GM18858 (cell line): ENCODE measurements around the gene UBR7.

ENCODE experiments used
- ATAC-seq: cut with Tn5 transposase; IDR thresholded peaks from one replicate; pipeline ENCODE4 v1.9.1; 2021; ENCODE audit not compliant: unreplicated experiment

The UBR7 gene

GRCh38 chr14:93246534-93246933 is 39.5 kb downstream of the UBR7 start:
- ATAC-seq, result no peak

DNA sequence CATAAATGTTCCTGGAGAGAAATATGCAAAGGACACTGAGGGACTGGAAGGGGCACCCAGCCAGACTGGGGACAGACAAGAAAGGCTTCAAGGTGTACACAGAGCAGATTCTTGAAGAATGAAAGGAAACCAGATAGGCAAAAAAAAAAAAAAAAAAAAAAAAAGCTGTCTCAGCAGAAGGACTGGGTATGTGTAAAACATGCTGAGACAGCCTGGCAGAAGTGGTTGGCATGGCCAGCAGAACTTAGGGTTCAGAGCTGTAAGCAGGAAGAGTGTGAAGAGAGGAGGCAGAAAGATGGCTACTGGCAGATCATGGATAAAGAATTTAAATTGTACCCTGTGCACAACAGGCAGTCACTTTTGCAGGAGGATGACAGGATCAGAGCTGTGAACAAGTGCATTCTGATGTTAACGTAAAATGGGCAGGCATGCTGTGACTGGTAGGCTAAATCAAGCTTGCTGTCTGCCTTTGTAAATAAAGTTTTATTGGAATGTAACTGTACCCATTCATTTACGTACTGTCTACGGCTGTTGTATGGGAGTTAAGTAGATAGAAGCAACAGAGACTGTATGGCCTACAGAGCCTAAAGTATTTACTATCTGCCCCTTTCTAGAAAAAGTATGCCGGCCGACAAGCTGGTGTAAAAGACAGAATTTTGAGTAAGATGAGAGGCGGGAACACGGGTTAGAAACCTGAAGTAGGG is 42.2 kb downstream of the UBR7 start:
- no peak for ATAC-seq

- no peak for ATAC-seq
These were observed 55.4 kb downstream of the UBR7 start for GRCh38 chr14:93262446-93262845.

DNA sequence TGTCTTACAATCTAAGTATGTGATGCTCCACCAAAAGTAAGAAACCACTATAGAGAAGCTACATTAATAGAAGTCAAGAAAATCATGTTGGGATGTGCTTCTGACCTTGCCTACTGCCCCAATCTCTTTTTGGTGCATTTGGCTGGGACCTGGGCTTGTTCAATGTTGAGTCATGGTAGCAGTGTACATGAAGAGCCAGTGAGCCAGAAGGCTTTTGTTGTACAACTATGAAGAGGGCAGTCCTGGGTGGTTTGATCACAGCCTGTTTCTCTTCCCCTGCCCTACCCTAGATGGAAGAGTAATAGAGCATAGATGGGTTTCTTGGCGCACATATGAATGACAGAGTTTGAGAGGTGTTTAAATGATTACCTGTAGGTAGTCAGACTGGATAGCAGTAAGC is 56.4 kb downstream of the UBR7 start:
- ATAC-seq, result no peak

DNA sequence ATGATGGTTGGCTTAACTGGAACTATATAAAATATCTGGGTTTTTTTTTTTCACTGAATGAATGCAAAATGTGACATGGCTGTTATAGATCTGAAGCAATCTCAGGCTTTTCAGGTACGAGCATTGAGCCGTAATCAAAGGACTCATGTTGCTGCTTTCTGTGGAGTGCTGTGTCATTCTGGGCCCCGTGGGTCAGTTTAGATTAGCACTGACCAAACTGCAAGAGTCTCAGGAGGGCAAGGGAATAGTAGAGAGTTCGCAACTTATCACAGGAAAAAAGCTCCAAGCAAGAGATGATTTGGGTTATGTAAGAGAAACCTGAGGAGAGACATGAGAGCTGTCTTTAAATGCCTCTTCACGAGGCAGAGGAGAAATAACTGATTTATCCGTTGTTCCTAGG is 59.1 kb downstream of the UBR7 start:
- no peak for ATAC-seq

- ATAC-seq, result no peak
These were observed 60.2 kb downstream of the UBR7 start for GRCh38 chr14:93267149-93267711.

- ATAC-seq, result no peak
These were observed 61.4 kb downstream of the UBR7 start for GRCh38 chr14:93268406-93268805.

DNA sequence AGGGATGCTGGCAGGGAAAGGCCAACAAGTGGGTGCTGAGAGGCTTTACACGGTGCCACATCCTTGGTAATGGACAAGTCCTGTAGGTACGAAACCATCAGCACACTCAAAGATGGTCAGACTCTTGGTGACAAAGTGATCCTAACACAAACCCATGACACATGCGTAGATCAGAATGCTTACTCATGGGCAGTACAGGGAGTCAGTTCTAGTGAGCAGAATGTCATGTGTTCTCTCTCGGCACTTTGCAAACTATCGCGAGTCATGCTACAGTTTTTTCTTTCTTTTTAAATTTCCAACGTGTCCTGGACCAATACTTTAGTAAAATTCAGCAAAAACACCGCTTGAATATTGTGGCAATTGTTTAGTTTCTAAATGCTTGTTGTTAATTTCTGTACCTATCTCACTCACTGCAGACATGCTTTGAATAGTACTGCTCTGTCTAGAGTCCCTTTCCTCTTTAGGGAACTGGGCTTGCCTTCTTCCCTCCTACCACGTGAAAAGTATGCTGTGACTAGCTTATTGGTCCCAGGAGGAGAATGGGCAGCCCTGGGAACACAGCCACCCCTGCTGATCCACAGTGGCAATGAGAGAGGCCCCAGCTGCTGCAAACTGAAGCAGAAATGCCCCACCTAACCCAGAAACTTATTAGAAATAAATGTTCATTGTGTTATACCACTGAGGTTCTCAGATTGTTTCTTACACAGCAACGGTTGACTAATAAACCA is 62.4 kb downstream of the UBR7 start:
- ATAC-seq, result no peak

GRCh38 chr14:93271111-93271510 is 64.1 kb downstream of the UBR7 start:
- ATAC-seq, result no peak

DNA sequence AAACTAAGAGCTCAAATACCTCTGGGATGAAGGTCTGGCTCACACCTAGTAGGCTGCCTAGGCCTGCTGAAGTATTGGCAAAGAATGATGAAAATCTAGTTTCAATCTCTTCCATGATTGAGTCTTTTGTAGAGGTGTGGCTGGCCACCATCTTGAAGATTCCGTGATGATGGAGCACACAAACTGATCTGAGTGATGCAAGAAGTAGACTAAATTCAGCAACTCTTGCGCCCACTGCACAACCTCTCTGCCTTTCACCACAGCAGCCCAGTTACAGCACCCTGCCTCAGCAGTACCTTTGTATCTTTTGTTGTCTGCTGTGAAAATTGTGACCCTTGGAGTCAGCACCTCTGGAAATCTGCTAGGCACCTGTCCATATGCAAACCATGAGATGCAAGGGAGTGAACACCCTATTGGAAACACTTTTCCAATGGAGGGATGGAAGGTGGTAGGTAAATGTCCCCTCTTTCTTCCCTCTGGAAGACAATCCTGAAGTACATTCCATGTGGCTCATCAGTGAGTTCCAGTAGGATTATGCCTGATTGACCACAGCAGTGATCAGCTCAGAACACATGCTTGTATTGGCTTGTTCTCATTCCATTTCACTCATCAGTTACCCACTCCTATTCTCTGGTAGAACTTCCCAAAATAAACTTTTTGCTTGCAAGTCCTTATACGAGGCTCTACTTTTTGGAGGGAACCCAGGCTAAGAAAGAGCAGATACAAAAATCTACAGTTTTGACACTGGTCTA is 67.2 kb downstream of the UBR7 start:
- no peak for ATAC-seq

DNA sequence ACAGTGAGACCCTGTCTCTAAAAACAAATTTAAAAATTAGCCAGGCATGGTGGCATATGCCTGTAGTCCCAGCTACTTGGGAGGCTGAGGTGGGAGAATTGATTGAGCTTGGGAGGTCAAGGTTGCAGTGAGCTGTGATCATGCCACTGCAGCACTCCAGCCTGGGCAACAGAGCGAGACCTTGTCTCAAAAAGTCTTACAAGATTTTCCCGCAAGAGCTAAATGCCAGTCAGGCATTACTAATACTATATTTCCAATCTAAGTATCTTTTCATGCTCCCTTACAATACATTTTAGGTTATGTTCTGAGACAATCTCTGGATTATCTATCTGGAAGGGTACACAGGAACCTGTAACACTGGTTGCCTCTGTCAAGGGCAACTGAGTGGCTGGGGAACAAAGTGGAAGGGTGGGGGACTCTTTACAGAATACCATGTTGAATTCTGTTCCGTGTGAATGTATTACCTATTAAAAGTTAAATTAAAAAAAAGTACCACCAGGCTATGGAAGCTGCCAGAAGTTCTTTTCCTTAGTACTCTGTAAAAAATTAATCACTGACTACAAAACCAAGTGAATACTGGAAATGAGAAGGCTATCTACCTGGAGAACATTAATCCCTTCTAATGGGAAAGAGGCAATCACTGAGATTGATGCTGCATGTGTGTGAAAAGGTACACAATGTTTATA is 69.1 kb downstream of the UBR7 start:
- no peak for ATAC-seq
